HG03521 (cell line): ENCODE results near the gene THADA.
"Not testable (repeated sequence)": the region's sequence is repeated elsewhere in the genome, so short reads cannot be mapped to it uniquely, and the experiment has no call there.

Experiments used
- ATAC-seq: cut with Tn5 transposase; IDR thresholded peaks from one replicate; pipeline ENCODE4 v1.9.1; 2021; ENCODE audit warnings: mild to moderate bottlenecking, moderate library complexity; ENCODE audit not compliant: unreplicated experiment

The THADA gene

GRCh38 chr2:43307973-43308372 lies 287.9 kb downstream of the THADA start:
- ATAC-seq = no peak

GRCh38 chr2:43307046-43307445 lies 288.8 kb downstream of the THADA start:
- ATAC-seq = no peak

- ATAC-seq = no peak
Observed at GRCh38 chr2:43306197-43306596, 289.6 kb downstream of the THADA start.

GRCh38 chr2:43305517-43305916 lies 290.3 kb downstream of the THADA start:
- no peak for ATAC-seq

GRCh38 chr2:43305012-43305411 lies 290.8 kb downstream of the THADA start:
- no peak for ATAC-seq

GRCh38 chr2:43303889-43304288 lies 291.9 kb downstream of the THADA start:
- ATAC-seq = no peak

GRCh38 chr2:43302961-43303494 lies 292.8 kb downstream of the THADA start:
- ATAC-seq = no peak

- no peak for ATAC-seq
Observed at GRCh38 chr2:43302182-43302960, 293.5 kb downstream of the THADA start.

GRCh38 chr2:43300781-43301583 lies 294.9 kb downstream of the THADA start:
- no peak for ATAC-seq

- ATAC-seq = no peak
Observed at GRCh38 chr2:43300222-43300621, 295.6 kb downstream of the THADA start.

- no peak for ATAC-seq
Observed at GRCh38 chr2:43298500-43298899, 297.3 kb downstream of the THADA start.

- not testable (repeated sequence) for ATAC-seq
Observed at GRCh38 chr2:43297740-43298139, 298.1 kb downstream of the THADA start.

GRCh38 chr2:43294973-43295603 lies 300.8 kb downstream of the THADA start:
- ATAC-seq = no peak

GRCh38 chr2:43293744-43294695 lies 301.8 kb downstream of the THADA start:
- ATAC-seq = peak; percentile 98

- ATAC-seq = no peak
Observed at GRCh38 chr2:43292851-43293743, 302.7 kb downstream of the THADA start.

GRCh38 chr2:43292297-43292696 lies 303.5 kb downstream of the THADA start:
- no peak for ATAC-seq

GRCh38 chr2:43289331-43289730 lies 306.5 kb downstream of the THADA start:
- no peak for ATAC-seq

- no peak for ATAC-seq
Observed at GRCh38 chr2:43288417-43289305, 307.2 kb downstream of the THADA start.
